KBM-7 (cell line): ENCODE data around the gene IDI2.
"Not testable (repeated sequence)": the region's sequence is repeated elsewhere in the genome, so short reads cannot be mapped to it uniquely, and the experiment has no call there.

ENCODE experiments used
- DNase-seq: peaks from one replicate; pipeline ENCODE4 v3.0.0-alpha.2; 2015
- in situ Hi-C: fragments of 300-500 bp; cut with MboI; formaldehyde crosslinking; loops from 2 replicates; pipeline ENCODE4 v1.14.3; 2020; ENCODE audit warnings: low sequenced_read_pairs, low pct_unique_long_range_greater_than_20kb, mixed read lengths

IDI2 gene

GRCh38 chr10:1025683-1026082, at the start of gene IDI2:
Gene IDI2, minus strand, starts transcription at chr10:1025859. Its CDS starts 1,136 bp downstream, at chr10:1024723.
- in situ Hi-C loops: no loop called here
- no peak for DNase-seq

- in situ Hi-C loops: no loop called here
Measured at GRCh38 chr10:1074748-1075308, 49.2 kb upstream of the IDI2 start.

GRCh38 chr10:1074052-1074747, 48.5 kb upstream of the IDI2 start:
- no peak for DNase-seq
- in situ Hi-C loops: no loop called here

More at GRCh38 chr10:1074748-1075308, 49.2 kb upstream of the IDI2 start:
- peak; percentile 44 for DNase-seq

- no peak for DNase-seq
- in situ Hi-C loops: no loop called here
Measured at GRCh38 chr10:1070919-1071318, 45.3 kb upstream of the IDI2 start.

GRCh38 chr10:1068380-1069361, 43.0 kb upstream of the IDI2 start:
- in situ Hi-C loops: no loop called here
- DNase-seq: no peak

- in situ Hi-C loops, DNase-seq: not testable (repeated sequence)
Measured at GRCh38 chr10:1066734-1067133, 41.1 kb upstream of the IDI2 start.

GRCh38 chr10:1064964-1065247, 39.2 kb upstream of the IDI2 start:
- in situ Hi-C loops: no loop called here
- DNase-seq: no peak

- no peak for DNase-seq
- in situ Hi-C loops: no loop called here
Measured at GRCh38 chr10:1063232-1063865, 37.7 kb upstream of the IDI2 start.

GRCh38 chr10:1061930-1062774, 36.5 kb upstream of the IDI2 start:
- DNase-seq: no peak
- in situ Hi-C loops: no loop called here

- no peak for DNase-seq
- in situ Hi-C loops: no loop called here
Measured at GRCh38 chr10:1059902-1060301, 34.2 kb upstream of the IDI2 start.

GRCh38 chr10:1058017-1058416, 32.4 kb upstream of the IDI2 start:
- no peak for DNase-seq
- in situ Hi-C loops: no loop called here

GRCh38 chr10:1057106-1057657, 31.5 kb upstream of the IDI2 start:
- DNase-seq: peak; percentile 81
- in situ Hi-C loops: no loop called here

GRCh38 chr10:1056326-1057105, 30.9 kb upstream of the IDI2 start, which contains the start of gene WDR37:
Gene WDR37, plus strand, starts transcription at chr10:1056385. Its CDS starts 15,771 bp downstream, at chr10:1072156.
- peak; percentile 87 for DNase-seq
- in situ Hi-C loops: no loop called here

GRCh38 chr10:1054684-1055083, 29.0 kb upstream of the IDI2 start:
- DNase-seq: no peak
- in situ Hi-C loops: no loop called here

- in situ Hi-C loops: no loop called here
- DNase-seq: peak; percentile 32
Measured at GRCh38 chr10:1050554-1050953, 24.9 kb upstream of the IDI2 start.

GRCh38 chr10:1050145-1050544, 24.5 kb upstream of the IDI2 start:
- peak; percentile 42 for DNase-seq
- in situ Hi-C loops: no loop called here

- no peak for DNase-seq
- in situ Hi-C loops: no loop called here
Measured at GRCh38 chr10:1049425-1049958, 23.8 kb upstream of the IDI2 start.
